K562 (cell line): ENCODE measurements around the gene LHPP. TPM values are rescaled to one million over a fixed set of nuclear protein-coding genes. Genes with fewer than 3 reads are reported as not detected.

Experiments
- CBX8 ChIP-seq: fragments of 200-600 bp; sonication (generic); IDR thresholded peaks from 2 replicates; pipeline ENCODE4 v1.6.1; 2012; ENCODE audit warnings: borderline replicate concordance, mixed run types, low read depth, mild to moderate bottlenecking, moderate library complexity, mixed read lengths, low read length, control low read depth, inconsistent platforms; ENCODE audit not compliant: poor library complexity, severe bottlenecking; ENCODE audit errors: extremely low read depth
- EP300 ChIP-seq: IDR thresholded peaks from 2 replicates; pipeline ENCODE4 v1.6.1; 2012; ENCODE audit warnings: low read length, improper control_type of control experiment
- FOXK1 ChIP-seq: sonication (generic); formaldehyde crosslinking; IDR thresholded peaks from 2 replicates; pipeline ENCODE4 v1.8.0; 2022; ENCODE audit warnings: missing genetic modification reagents, mild to moderate bottlenecking, borderline replicate concordance
- HLTF ChIP-seq: fragments of 450-650 bp; IDR thresholded peaks from 2 replicates; pipeline ENCODE4 v1.6.1; 2016
- JUNB ChIP-seq: fragments of 450-650 bp; formaldehyde crosslinking; conservative IDR thresholded peaks from 2 replicates; pipeline ENCODE4 v1.4.0; 2020; ENCODE audit warnings: mild to moderate bottlenecking
- KLF16 ChIP-seq: IDR thresholded peaks from 2 replicates; pipeline ENCODE4 v1.6.1; 2016; ENCODE audit warnings: antibody characterized with exemption
- MBD2 ChIP-seq: sonication (generic); IDR thresholded peaks from 2 replicates; pipeline ENCODE4 v1.6.1; 2016; ENCODE audit warnings: low read depth, borderline replicate concordance
- PCBP1 ChIP-seq: fragments of 200-400 bp; formaldehyde crosslinking; IDR thresholded peaks from 2 replicates; pipeline ENCODE4 v1.6.1; 2018; ENCODE audit warnings: mild to moderate bottlenecking, low read depth, low read length; ENCODE audit not compliant: poor library complexity, severe bottlenecking
- RBM17 ChIP-seq: fragments of 200-400 bp; formaldehyde crosslinking; IDR thresholded peaks from 2 replicates; pipeline ENCODE4 v1.6.1; 2017; ENCODE audit warnings: low read depth, mild to moderate bottlenecking, low read length, borderline replicate concordance
- RNF219 ChIP-seq: fragments of 250-450 bp; sonication (Bioruptor Pico); IDR thresholded peaks from 2 replicates; pipeline ENCODE4 v1.5.0; 2022; ENCODE audit warnings: mild to moderate bottlenecking
- SMAD4 ChIP-seq: fragments of 250-450 bp; sonication (Bioruptor Pico); conservative IDR thresholded peaks from 2 replicates; pipeline ENCODE4 v1.8.0; 2021; ENCODE audit warnings: inconsistent platforms, mild to moderate bottlenecking, moderate library complexity
- TCFL5 ChIP-seq: fragments of 250-450 bp; sonication (Bioruptor Pico); conservative IDR thresholded peaks from 2 replicates; pipeline ENCODE4 v1.6.1; 2021; ENCODE audit warnings: mild to moderate bottlenecking, moderate library complexity, matching md5 sums
- XRCC3 ChIP-seq: fragments of 450-650 bp; IDR thresholded peaks from 2 replicates; pipeline ENCODE4 v1.6.1; 2017; ENCODE audit warnings: mild to moderate bottlenecking, moderate library complexity
- ZNF165 ChIP-seq: fragments of 250-450 bp; sonication (Bioruptor Pico); IDR thresholded peaks from 2 replicates; pipeline ENCODE4 v1.4.0; 2020; ENCODE audit warnings: borderline replicate concordance
- ZNF24 ChIP-seq: fragments of 450-650 bp; IDR thresholded peaks from 2 replicates; pipeline ENCODE4 v1.6.1; 2016
- ZNF699 ChIP-seq: fragments of 250-450 bp; sonication (Bioruptor Pico); IDR thresholded peaks from 2 replicates; pipeline ENCODE4 v1.8.0; 2021; ENCODE audit warnings: mild to moderate bottlenecking, moderate library complexity; ENCODE audit not compliant: insufficient replicate concordance
- polyA plus RNA-seq, 8 experiments: library from polyadenylated mRNA; depleted of rRNA in 4 of 8; stranded (reverse) in 5 of 8; unstranded in 3 of 8; fragments of >200 nt; fragmentation: Nextera tagmentation in 2 of 8; fragmentation: Illumina TruSeq in 1 of 8; extraction: Ambion mirVana in 2 of 8; extraction: Trizol in 1 of 8; gene quantifications; 2 replicates each; pipeline versions ENCODE4 v1.2.1 to v1.2.3, GENCODE V29; 2011 to 2014; ENCODE audit warnings: inconsistent platforms in 1 of 8, missing spikeins in 1 of 8
- total RNA-seq, 7 experiments: library from RNA; depleted of rRNA in 6 of 7; stranded (reverse); fragments of >200 nt in 6 of 7; fragmentation: Illumina TruSeq in 2 of 7; extraction: Trizol in 2 of 7; gene quantifications; 2 replicates each; pipeline versions ENCODE4 v1.2.1 to v1.2.3, GENCODE V29; 2011 to 2021; ENCODE audit warnings: low replicate concordance in 1 of 7
- TF ChIP-seq, protein P1 (sequence below), 3 experiments: fragments of 200-800 bp in 1 of 3; fragments of 250-450 bp in 1 of 3; fragments of 450-650 bp in 1 of 3; sonication (Bioruptor Pico) in 1 of 3; sonication (Bioruptor generic) in 1 of 3; formaldehyde crosslinking in 1 of 3; IDR thresholded peaks; 2 replicates each; pipeline versions ENCODE4 v1.6.1 to v1.8.0; 2016 to 2022; ENCODE audit warnings: mild to moderate bottlenecking in 2 of 3, missing genetic modification characterization in 2 of 3, missing compliant biosample characterization in 1 of 3, moderate library complexity in 1 of 3
- TF ChIP-seq, protein P2 (sequence below): fragments of 250-450 bp; sonication (Bioruptor Pico); IDR thresholded peaks from 2 replicates; pipeline ENCODE4 v1.8.0; 2021; ENCODE audit warnings: borderline replicate concordance, mild to moderate bottlenecking, moderate library complexity; ENCODE audit not compliant: poor library complexity, severe bottlenecking
- TF ChIP-seq, protein P3 (sequence below): fragments of 450-650 bp; IDR thresholded peaks from one replicate; pipeline ENCODE4 v1.6.1; 2018; ENCODE audit warnings: mild to moderate bottlenecking, moderate library complexity; ENCODE audit not compliant: partially characterized antibody

The LHPP gene
- total and polyA plus RNA-seq, 9 of the 15 experiments (the other 6 are each of a cell fraction or from before 2014, with no cell fraction given), result 0.34 to 7.4 (median 3.0) TPM

GRCh38 chr10:124418726-124419501 lies 42.7 kb upstream of the LHPP start, which contains the start of gene OAT (continued):
- TF ChIP-seq, protein P1, sequence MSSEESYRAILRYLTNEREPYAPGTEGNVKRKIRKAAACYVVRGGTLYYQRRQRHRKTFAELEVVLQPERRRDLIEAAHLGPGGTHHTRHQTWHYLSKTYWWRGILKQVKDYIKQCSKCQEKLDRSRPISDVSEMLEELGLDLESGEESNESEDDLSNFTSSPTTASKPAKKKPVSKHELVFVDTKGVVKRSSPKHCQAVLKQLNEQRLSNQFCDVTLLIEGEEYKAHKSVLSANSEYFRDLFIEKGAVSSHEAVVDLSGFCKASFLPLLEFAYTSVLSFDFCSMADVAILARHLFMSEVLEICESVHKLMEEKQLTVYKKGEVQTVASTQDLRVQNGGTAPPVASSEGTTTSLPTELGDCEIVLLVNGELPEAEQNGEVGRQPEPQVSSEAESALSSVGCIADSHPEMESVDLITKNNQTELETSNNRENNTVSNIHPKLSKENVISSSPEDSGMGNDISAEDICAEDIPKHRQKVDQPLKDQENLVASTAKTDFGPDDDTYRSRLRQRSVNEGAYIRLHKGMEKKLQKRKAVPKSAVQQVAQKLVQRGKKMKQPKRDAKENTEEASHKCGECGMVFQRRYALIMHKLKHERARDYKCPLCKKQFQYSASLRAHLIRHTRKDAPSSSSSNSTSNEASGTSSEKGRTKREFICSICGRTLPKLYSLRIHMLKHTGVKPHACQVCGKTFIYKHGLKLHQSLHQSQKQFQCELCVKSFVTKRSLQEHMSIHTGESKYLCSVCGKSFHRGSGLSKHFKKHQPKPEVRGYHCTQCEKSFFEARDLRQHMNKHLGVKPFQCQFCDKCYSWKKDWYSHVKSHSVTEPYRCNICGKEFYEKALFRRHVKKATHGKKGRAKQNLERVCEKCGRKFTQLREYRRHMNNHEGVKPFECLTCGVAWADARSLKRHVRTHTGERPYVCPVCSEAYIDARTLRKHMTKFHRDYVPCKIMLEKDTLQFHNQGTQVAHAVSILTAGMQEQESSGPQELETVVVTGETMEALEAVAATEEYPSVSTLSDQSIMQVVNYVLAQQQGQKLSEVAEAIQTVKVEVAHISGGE (CRISPR knock-in tag; IDR thresholded peaks at IDR 0.05), result no peak; a peak in 1 of 6 replicates
- TF ChIP-seq MBD2 (peak; percentile 67; the same call in 1 of the 2 replicates), PCBP1 (peak; percentile 18), EP300 (no peak), RBM17 (no peak), RNF219 (CRISPR knock-in tag) (no peak), HLTF (no peak), SMAD4 (CRISPR knock-in tag) (no peak), XRCC3 (no peak), JUNB (CRISPR knock-in tag) (no peak), ZNF699 (CRISPR knock-in tag) (no peak), CBX8 (no peak), TCFL5 (CRISPR knock-in tag) (no peak), ZNF24 (no peak), ZNF165 (no peak), KLF16 (no peak), FOXK1 (CRISPR knock-in tag) (no peak)
- TF ChIP-seq, protein P2, sequence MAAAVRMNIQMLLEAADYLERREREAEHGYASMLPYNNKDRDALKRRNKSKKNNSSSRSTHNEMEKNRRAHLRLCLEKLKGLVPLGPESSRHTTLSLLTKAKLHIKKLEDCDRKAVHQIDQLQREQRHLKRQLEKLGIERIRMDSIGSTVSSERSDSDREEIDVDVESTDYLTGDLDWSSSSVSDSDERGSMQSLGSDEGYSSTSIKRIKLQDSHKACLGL (CRISPR knock-in tag), result no peak
- TF ChIP-seq, protein P3, sequence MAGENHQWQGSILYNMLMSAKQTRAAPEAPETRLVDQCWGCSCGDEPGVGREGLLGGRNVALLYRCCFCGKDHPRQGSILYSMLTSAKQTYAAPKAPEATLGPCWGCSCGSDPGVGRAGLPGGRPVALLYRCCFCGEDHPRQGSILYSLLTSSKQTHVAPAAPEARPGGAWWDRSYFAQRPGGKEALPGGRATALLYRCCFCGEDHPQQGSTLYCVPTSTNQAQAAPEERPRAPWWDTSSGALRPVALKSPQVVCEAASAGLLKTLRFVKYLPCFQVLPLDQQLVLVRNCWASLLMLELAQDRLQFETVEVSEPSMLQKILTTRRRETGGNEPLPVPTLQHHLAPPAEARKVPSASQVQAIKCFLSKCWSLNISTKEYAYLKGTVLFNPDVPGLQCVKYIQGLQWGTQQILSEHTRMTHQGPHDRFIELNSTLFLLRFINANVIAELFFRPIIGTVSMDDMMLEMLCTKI, result no peak
